GM18867 (cell line): ENCODE measurements around the gene OSBPL2.

ENCODE experiments used
- ATAC-seq: cut with Tn5 transposase; IDR thresholded peaks from one replicate; pipeline ENCODE4 v1.9.1; 2021; ENCODE audit warnings: mild to moderate bottlenecking, moderate library complexity; ENCODE audit not compliant: unreplicated experiment

The OSBPL2 gene

GRCh38 chr20:62321521-62321948 lies 83.2 kb downstream of the OSBPL2 start:
- ATAC-seq, result no peak

GRCh38 chr20:62321975-62322374 lies 83.7 kb downstream of the OSBPL2 start:
- ATAC-seq, result no peak

GRCh38 chr20:62322492-62323041 lies 84.2 kb downstream of the OSBPL2 start:
- no peak for ATAC-seq

- ATAC-seq, result no peak
Observed at GRCh38 chr20:62323146-62323979, 85.0 kb downstream of the OSBPL2 start.

GRCh38 chr20:62323980-62324906 lies 85.9 kb downstream of the OSBPL2 start:
- no peak for ATAC-seq

- ATAC-seq, result no peak
Observed at GRCh38 chr20:62325172-62325905, 87.0 kb downstream of the OSBPL2 start.

- no peak for ATAC-seq
Observed at GRCh38 chr20:62326559-62326958, 88.2 kb downstream of the OSBPL2 start.

GRCh38 chr20:62326959-62327725 lies 88.8 kb downstream of the OSBPL2 start:
- ATAC-seq, result no peak

GRCh38 chr20:62327726-62328495 lies 89.6 kb downstream of the OSBPL2 start:
- ATAC-seq, result no peak

- no peak for ATAC-seq
Observed at GRCh38 chr20:62328684-62329388, 90.5 kb downstream of the OSBPL2 start.

GRCh38 chr20:62329389-62330377 lies 91.4 kb downstream of the OSBPL2 start:
- no peak for ATAC-seq

GRCh38 chr20:62330576-62331317 lies 92.4 kb downstream of the OSBPL2 start:
- ATAC-seq, result no peak

GRCh38 chr20:62331347-62331746 lies 93.0 kb downstream of the OSBPL2 start:
- no peak for ATAC-seq

GRCh38 chr20:62332421-62332820 lies 94.1 kb downstream of the OSBPL2 start:
- ATAC-seq, result no peak

- no peak for ATAC-seq
Observed at GRCh38 chr20:62332989-62333819, 94.9 kb downstream of the OSBPL2 start.
